Measurements from ENCODE around the gene P4HA2.

P4HA2 gene

DNA sequence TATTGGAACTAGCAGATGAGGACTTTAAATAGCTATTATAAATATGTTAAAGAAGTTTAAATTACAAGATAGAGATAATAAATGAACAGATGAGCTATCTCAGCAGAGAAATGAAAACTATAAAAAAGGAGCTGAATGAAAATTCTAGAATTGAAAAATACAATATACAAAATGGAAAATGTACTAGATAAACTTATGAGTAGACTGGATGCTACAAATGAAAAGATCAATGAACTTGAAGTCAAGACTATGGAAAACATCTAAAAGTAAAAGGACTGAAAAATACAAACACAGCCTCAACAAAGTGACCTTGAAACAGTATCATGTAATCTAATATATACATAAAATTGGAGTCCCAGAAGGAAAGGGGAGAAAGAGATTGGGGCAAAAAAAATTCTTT, 19.2 kb upstream of the P4HA2 start:
- DNase-seq = no peak

DNA sequence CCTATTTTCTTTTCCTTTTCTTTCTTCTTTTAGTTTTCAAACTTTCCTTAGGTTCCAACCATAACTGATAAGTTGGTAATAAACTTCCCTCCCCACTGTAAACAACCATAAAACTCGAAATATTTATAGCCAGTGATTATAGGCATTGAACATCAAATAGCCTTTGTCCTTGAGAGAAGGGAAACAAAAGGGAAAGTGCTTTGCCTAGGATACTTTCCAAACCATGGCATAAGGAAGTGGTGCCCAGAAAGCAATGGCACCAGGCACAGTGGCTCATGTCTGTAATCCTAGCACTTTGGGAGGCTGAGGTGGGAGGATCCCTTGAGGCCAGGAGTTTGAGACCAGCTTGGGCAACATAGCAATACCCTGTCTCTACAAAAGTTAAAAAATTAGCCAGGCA, 17.9 kb upstream of the P4HA2 start:
- no peak for DNase-seq

DNA sequence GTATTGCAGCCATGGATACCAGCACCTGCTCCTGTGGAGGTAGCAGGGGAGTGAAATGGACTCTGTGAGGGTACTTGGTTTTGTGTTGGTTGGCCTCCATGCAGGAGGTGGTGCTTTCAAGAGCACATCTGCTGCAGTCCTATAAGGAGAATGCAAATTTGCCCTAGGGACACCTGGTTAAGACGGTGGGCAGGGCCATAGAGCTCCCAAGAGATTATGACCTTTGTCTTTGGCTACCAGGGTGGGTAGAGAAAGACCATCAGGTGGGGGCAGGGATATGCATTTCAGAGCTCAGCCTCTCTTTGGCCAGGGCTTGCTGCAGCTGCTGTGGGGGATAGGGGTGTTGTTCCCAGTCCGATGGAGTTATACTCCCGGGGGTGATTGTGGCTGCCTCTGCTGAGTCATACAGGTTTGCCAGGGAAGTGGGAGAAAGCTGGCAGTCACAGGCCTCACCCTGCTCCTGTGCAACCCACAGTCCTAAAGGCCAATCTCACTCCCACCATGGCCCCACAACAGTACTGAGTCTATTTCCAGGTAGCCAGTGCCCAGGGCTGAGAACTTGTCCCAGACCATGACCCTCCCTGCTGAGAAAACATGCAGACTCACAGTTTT, 15.8 kb upstream of the P4HA2 start:
- no peak for DNase-seq

DNA sequence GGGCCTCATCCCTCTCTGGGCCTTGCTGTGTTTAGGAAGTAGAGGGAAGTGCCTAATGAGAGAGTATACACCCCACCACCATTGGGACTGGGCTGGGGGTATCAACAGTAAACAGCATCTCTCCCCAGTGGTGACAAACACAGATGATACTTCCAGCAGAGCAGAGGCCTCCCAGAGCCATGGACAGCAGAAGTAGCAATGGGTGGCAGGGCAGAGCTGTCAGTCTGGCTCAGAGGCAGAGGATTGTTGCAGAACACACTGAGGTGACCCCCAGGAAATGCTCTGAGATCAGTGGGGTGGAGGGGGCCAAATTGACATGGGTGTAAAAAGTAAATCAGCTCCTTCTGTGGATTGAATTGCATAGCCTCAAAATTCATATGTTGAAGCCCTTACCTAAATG, 12.1 kb upstream of the P4HA2 start:
- DNase-seq = no peak

DNA sequence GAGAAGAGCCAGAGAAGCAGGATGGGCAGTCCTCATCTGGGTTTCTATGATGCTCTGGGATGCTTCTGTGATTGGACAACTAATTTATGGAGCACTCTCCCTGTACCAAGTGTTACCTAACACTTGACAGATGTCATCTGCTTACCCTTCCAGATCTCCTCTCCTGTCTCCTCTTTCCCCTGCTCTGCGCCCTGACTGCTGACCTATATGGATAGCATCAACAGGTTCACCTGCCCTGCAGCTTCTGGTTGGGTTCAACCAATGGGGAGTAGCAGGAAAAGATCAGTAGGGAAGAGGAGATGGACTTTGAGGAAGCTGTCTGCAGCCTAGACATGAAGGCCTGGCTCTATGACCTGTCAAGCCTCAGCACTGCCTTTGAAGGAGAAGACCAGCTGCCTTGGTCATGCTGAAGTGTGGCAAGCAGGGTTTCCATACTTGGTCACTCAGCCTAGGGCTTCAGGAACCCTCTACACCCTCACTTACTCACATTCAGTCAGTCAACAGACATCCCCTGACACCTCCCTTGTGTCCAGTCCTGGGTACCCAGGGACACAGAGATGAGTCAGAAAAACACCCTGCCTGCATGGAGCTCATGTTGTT, 11.3 kb upstream of the P4HA2 start:
- no peak for DNase-seq

DNA sequence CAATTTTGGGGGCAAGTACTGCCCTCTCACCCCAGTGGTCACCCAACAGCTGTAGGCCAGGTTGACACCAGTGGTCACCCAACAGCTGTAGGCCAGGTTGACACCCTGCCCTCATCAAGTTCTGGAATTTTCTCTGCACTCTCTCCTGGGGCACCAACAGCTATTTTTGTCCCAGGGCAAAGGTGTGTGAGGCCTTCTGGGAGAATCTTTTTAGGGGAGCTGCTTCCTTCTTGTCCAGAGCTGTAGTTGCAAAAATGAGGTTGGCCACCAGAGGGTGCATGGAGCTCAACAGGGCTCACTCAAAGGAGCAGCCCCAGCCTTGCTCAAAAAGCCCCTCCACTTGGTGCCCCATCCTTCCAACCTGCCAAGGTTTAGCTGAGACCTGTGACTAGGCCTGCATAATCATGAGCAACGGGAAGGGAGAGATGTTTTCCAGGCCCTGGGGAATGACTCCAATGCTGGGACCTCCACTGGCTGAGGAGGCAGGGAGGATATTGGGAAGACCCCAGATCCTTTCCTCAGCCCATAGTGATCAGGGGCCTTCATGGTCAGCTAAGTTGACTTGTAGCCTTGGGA, 10.6 kb upstream of the P4HA2 start:
- DNase-seq = peak; percentile 50

DNA sequence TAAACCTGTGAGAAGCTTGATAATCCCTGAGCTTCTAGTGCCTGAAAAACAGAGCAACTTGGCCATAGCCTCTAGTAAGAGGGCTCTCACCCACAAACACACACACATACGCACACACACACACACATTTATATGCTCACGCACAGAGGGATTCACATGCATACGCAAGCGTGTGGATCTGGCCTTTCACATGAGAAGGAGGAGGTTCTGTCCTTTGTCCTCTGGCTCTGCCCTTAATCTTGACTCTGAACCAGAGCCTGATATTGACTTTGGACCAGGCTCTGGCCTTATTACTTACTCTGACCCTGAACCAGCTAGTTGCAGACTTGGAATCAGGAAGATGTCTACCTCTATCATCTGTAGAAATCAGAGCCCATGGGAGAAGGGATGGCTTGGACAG, 10.0 kb upstream of the P4HA2 start:
- DNase-seq = no peak

DNA sequence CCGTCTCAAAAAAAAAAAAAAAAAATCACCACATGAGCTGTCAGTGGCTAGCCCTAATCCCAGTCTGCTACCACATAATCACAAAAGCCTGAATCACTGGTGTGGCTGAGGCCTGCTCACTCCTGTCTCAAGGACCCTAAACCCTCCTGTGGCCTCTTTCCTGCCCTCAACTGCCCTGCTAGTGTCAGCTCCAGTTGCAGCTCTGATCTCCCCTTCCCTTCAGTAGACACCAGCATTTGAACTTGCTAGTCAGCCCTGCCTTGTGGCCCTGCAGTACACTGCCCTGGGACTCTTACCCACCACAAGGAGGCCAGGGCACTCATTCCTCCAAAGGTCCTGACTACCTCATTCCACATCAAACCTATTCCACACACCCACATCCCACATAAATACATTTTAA, 9.5 kb upstream of the P4HA2 start:
- DNase-seq = peak; percentile 90

DNA sequence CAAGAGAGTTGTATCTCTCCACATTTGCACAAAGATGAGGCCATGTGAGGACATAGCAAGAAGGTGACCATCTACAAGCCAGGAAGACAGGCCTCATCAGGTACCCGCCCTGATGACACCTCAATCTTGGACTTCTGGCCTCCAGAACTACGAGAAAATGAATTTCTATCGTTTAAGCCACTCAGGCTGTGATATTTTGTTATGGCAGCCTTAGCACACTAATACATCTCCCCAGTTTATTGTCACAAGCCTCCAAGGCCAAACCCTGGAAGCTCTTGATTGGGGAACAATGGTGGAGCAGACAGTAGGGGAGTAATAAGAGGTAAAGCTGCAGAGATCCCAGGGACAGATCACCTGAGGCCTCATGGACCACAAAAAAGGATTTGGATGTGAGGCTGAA, 7.7 kb upstream of the P4HA2 start:
- no peak for DNase-seq

DNA sequence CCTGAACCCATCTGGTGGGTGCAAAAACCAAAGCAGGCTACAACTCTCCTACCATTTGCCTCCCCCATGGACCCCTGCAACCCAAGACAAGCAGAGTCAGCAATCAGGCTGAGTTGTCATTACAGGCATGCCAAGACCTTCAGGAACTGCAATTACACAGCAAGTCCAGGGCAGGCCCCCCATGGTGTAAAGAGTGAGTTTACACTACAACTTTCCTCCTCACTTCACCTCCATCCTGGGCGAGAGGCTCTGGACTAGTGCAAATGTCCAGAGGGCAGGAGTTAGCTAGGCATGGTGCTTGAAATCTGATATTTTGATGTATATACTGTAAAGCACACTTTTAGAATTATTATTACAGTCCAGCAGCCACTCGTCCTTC, 7.0 kb upstream of the P4HA2 start:
- no peak for DNase-seq

DNA sequence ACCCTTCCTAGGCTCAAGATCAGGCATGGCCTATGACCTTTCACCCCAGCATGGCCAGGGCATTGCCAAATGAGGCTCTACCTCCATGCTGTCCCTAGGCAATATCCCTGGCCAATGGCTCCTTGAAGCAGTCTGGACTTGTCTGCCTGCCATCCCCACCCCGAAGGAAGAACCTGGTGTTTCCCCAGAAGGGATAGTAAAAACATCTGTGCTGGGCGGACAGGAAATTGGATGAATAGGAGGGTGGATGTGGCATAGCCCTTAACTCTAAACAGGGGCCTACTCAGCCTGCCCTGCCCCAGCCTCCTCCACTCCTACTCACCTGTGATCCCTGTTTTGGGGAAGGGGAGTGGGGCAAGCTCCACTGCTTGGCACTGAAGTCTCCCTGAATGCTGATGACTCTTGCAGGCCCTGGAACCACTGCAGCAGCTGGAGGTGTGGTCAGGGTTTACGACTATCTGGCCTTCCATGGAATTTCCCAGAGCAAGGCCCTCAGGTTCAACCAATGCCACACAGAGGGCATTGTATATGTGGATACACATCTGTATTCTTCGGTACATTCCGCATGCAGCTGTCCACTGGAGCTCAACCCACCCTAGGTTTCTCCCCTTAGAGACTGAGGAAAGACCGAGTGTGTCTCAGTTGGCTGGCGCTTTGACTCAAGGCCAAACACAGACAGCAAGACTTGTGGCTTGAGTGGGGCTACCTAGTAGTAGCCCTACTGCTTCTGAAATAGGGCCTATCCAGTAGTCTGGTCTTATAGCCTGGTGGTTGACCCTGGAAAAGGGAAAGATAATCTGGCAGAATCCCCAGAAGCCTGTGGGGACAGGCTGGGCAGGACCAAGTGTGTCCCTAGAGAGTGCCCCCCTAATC, 6.4 kb upstream of the P4HA2 start:
- no peak for DNase-seq

DNA sequence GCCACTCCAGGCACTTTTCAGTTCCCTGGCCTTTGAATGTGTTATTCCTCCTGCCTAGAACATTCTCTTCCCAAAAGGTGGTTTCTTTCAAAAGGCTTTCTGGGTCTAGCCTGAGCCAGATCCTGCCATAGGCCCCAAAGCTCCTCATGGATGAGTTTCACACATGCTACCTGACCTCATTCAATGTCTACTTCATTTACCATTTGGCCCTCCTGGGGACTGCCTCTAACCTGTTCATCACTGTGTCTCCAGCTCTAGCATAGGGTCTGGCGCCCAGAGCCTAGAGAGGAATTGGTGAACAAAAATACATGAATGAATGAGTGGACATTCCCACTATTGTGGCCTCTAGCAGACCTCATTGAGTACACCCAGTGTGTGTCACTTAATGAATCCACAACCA, 5.4 kb upstream of the P4HA2 start:
- no peak for DNase-seq

DNA sequence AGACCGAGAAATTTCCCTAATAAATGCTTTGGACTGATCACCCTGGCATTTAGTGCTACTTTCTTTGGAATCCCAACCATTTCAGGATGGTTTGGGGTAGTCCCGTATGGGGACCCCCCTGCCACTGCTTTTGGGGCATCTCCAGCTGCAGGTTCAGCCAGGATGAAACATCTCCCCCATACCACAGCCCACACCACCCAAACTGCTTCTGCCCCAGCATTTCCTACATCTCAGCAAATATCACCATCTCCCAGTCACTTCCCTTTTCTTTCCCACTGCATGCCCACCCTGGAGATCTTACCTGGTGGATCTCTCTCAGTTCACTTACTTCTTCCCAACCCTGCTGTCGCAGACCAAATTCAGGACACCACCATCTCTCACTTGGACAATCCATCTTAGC, 4.8 kb upstream of the P4HA2 start:
- no peak for DNase-seq

DNA sequence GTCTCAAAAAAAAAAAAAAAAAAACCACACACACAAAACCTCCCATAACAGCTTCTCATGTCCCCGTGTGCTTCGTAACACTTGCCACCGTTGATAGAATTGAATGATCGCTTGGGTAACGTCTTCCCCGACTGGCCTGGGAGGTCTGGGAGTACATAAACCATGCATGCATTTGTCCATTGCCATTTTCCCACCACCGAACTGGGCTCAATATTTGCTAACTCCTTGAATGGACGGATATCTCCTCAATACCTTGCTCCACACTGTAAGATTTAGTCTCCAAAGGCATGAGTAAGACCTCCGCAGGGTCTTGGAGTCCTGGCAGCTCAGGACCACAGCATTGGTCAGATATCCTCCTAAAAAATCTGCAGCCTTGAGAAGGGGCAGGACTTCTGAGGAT, 3.2 kb upstream of the P4HA2 start:
- DNase-seq = no peak

DNA sequence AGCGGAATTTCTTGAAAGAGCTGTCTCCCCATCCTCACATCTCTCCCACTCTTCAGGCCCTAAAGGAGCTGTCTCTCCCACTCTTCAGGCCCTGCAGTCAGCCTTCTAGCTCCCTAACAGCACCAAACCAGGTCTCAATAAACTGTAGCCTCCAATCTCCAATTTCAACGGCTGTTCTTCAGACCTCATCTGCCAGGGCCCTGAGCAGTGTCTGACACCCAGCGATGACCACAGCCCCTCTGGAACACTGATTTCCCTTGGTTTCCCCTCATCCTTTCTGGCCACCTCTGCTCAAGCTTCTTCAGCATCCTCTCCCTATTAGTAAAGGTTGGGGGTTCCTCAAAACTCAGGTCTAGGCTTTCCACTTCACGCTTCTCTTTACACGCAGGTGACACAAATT, 1.6 kb upstream of the P4HA2 start:
- no peak for DNase-seq

DNA sequence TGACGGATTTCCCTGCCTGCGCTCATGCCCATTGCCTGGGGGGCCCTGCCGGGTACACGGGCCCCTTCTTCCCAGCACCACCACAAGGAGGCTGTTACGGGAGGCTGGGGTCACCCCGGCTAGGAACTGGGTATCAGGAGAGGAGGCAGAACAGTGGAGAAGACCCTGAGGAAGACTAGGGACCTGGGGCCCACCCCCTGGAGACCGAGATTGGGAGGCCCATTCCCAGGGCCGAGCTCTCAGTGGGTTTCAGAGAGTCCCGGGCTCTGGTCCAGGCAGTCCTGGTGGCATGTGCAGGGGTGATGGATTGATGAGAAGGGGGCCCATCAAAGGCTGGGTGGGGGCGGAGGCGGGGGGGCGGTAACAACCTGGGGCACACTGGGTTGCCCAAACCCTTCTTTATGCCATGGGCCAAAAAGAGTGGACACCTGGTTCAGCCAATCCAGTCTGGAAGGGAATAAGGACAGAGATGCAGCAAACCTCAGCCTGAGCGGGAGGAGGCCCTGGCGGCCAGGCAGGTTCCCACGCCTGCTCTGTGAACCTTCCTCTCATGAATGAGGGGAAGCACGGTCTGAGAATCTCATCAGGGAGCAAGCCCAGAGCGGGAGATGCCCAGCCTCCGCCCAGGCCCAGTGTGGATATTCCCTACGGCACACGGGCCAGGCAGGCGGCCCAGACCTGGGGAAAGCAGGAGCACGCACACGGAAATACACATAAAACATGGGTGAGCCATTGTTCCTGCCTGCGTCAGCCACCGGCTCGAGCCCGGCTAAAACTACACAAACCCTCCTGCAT, 785 bp upstream of the P4HA2 start:
- no peak for DNase-seq

DNA sequence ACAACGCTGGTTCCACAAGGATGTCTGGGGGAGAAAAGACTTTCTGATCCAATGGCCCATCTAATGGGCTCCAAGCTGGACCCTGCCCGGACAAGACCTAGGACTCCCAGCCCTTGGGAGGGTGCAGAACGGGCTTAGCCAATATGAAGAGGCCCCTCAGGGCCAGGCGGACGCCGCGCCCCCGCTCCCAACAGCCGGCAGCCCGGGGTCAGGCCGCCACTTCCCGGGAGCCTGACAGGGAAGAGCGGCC, 493 bp downstream of the P4HA2 start:
- DNase-seq = no peak

DNA sequence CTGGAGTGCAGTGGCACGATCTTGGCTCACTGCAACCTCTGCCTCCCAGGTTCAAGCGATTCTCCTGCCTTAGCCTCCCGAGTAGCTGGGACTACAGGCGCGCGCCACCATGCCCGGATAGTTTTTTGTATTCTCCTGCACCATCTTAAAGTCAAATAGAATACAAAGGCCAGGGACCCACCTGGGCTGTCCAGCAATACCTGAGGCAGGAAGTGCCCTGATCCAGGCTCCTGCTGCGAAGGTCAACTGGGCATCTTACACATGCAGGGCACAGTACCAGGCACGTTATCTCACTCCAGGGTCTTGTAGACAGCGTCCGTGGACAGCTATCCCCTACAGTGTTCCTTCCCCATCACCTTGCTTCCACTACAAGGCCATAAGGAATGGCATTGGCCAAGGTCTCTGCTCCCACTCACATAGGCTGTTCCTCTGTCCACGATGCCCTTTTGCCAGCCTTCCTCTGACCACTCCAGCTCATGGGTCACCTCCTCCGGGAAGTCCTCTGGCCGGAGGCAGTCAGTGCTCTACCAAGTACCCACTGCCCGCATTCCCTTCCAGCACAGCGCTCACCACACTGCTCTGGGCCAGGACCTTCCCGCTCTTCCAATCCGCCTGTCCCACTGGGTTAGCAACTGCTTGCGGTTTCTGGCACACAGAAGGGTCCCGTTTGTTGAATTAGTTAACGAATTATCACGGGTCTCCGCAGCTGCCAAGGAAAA, 978 bp downstream of the P4HA2 start:
- DNase-seq = no peak

DNA sequence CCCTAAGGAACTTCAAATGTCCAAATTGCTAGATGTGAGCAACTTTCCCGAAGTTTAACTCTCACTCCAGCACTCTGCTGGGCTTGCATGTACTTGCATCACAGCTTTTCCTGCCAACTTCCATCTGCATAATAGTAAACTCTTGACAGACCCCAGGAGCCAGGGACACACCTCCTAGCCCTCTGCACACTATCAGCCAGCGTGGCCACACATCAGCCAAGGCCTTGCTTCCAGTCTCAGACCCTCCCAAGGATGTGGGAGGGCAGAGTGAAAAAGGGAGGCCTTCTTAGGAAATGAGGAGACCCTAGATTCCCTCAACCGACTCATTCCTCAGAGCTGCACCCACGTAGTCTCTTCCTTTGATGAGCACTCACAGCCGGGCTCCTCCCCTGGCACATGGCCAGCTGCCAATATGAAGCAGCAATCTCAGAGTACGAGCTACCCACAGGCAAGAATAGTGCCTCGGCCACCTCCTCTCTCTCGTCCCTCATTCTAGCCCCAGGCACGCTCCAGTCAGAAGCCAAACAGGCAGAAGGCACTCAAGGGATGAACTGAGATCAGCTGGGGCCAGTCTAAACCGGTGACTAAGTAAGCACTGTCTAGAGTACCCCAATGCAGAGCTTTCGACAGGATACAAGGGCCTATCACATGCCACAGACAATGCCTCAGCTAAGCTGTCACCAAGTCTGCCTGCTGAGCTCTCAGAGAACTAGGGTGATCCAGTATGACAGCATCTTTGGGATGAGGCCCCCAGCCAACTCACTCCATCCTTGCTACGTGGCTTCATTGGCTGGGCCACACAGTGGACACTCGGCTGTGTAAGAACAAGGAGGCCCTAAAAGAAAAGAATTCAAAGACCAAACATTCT, 2.3 kb downstream of the P4HA2 start:
- no peak for DNase-seq

DNA sequence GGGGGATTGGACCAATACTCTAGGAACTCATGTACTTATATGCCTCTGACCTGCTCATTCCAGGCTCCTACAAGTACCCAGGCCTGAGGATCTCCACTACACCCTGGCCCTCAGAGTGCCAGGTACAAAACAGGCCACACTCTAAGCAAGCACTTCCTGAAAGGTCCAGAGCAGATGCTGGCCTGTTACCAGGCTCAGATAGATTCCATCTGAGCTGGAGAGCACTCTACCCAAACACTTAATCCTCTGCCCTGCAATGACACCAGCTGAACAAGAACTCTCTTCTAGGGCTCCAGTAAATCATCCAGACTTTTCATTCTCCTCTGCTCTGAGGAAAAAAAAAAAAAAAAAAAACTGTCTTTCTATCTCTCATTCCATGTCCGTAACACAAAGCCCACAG, 2.9 kb downstream of the P4HA2 start:
- DNase-seq = no peak

DNA sequence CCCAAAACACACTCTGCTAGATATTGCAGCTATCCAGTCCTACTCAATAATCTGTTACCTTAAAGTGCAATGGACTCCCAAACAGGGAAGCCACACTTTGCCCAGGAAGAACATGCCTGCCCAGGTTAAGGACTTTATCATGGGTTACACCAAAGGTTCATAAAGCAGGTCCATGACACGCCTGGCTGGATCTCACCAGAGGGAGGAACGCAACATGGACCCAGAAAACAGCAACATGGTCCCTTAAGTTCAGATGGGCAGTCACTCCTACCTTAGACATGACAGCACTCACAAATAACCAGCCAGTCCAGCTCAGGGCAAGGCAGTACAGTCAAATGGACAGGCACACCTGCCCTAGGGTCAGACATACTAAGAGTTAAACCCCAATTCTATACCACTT, 3.8 kb downstream of the P4HA2 start:
- no peak for DNase-seq

DNA sequence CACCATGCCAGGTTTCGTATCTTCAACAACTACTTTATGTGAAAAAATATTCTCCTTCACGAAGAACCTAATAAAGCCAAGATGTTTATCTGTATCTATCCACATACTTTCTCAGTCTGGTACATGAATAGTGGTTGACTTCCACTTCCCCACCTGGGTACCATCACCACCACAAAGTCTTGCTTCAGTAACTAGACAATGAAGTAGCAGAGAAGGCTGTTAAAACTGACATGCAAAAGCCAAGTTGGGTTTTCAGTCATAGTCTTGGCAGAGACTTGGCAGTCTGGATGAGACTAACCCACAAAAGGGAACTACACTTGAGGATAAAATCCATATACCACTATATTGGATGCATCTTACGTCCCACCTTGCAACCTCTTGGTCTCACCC, 5.0 kb downstream of the P4HA2 start:
- no peak for DNase-seq

All from MV-4-11 (cell line).